Retina (tissue), 1 donor: ENCODE results near the gene CDA.

Experiments used
- DNase-seq: peaks from one replicate; pipeline ENCODE4 v3.0.0-alpha.2; 2016

Gene CDA

GRCh38 chr1:20588634-20589225, at the start of gene CDA:
CDA (plus strand) TSS chr1:20589097; CDS start chr1:20589130, 33 bp downstream.
- no peak for DNase-seq

- no peak for DNase-seq
Measured at GRCh38 chr1:20540281-20540680, 48.6 kb upstream of the CDA start.

DNA sequence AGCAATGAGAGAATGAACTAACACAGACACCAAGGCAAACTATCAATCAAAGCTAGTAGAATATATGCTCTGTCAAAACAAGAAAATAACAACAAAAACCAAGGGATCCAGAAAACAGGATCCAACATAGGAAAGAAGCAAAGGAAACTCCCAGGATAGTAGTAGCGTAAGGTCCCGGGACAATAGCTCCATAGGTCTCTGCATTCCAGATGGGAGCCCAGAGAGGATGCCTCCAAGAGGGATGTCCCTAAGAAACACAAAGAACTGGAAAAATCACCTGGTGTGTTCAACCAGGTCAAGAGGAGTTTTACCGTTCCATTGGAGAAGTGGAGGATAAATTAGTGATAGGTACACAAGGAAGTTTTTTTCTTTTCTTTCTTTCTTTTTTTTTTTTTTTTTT, 42.3 kb upstream of the CDA start:
- no peak for DNase-seq

DNA sequence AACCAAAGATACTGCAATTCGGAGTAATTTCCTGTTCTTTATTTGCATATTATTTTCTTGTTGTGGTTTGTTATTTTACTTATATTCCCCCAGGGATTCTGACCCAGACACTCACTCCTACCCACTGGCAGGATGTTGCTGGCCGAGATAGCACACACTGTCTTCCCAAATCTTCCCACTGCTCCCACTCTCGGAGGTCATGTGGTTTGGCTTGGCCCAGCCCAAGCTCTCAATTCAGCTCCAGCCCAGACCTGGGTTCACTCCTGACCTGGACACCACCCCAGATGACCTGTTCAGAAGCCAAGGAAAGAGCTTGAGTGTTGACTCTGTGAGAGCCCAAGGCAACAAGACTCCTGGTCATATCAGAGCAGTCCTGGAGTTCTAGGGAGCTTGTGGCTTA, 37.7 kb upstream of the CDA start:
- DNase-seq = no peak

- peak; percentile 85 for DNase-seq
Measured at GRCh38 chr1:20551945-20552727, 36.8 kb upstream of the CDA start, which contains the start of gene FAM43B. FAM43B (plus strand) TSS chr1:20552573; CDS start chr1:20552974, 401 bp downstream.

- DNase-seq = peak; percentile 73
Measured at GRCh38 chr1:20552728-20553445, 36.0 kb upstream of the CDA start.

GRCh38 chr1:20555025-20555757, 33.7 kb upstream of the CDA start:
- DNase-seq = no peak

DNA sequence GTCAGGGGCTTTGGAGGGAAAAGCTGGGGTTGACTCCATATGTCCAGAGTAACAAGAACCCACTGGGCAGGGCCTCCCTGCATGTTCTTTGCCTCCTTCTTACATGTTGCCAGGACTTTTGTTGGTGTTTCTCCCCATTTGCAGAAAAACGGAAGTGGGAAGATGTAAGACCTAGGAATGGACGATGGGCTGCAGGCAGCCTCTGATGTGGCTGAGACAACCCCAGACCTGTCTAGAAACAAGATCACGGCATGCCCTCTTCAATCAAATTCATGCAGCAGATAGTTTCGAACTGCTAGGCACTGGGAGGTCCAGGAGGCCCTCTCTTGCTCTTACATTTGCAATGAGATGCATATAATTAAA, 33.2 kb upstream of the CDA start:
- no peak for DNase-seq

DNA sequence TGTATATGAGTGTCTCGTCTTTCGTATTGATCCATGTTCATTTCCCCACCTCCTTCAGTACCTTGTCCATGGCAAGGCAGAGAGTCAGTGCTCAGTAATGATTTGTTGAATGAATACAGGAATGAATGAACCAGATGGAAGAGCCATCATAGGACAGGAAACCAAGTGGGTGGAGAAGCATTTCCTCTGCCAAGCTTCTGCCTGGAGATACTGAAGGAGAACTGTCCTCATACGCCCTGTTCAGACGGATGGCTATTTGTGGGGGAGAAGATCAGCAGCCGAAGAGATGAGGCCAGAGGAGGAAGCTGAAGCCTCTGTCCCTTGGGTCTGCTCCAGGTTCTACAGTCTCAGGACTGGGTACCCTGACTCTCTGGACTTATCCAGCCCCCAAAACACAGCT, 30.7 kb upstream of the CDA start:
- DNase-seq = no peak

DNA sequence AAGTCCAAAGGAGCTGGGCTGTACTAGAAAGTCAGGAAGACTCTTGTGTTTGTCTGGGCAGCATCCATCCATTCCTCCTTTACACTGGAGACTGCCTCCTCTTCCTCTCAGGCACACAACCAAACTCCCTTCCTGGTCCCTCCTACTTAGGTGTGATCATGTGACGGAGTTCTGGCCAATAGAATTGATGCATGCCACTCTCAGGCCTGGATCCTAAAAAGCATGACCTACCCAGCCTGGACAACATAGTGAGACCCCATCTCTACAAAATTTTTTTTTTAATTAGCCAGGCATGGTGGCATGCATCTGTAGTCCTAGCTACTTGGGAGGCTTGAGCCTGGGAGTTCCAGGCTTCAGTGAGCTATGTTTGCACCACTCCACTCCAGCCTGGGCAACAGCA, 27.9 kb upstream of the CDA start:
- no peak for DNase-seq

GRCh38 chr1:20565234-20565633, 23.7 kb upstream of the CDA start:
- DNase-seq = no peak

- DNase-seq = no peak
Measured at GRCh38 chr1:20569523-20570098, 19.3 kb upstream of the CDA start.

DNA sequence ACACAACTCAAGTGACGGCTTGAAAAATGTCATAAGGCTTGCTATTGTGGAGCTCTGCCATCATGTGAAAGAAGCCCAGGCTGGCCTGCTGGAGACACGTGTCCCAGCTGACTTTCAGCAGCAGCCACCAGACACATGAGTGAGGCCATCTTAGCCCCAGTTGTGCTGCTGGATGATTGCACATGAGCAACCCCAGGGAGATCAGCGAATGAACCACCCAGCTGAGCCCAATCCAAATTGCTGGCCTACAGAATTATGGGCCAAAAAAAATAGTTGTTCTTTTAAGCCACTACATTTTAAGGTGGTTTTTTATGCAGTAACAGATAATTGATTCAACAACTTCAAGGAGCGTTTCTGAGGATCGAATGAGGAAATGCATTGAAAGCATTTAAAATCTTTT, 17.5 kb upstream of the CDA start:
- no peak for DNase-seq

DNA sequence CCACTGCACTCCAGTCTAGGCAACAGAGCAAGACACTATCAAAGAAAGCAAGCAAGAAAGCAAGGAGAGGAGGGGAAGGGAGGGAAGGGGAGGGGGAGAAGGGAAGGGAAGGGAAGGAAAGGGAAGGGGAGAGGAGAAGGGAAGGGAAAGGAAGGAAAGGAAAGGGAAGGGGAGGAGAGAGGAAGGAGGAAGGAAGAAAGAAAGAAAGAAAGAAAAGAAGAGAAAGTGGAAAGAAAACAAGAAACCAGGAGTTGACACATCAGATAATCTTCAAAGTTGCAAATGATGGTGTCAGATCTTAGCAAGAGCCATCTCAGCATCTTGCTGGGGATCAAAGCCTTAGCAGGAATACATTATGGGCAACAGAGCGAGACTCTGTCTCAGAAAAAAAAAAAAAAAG, 14.9 kb upstream of the CDA start:
- no peak for DNase-seq

GRCh38 chr1:20574686-20575540, 14.0 kb upstream of the CDA start:
- peak; percentile 39 for DNase-seq

- no peak for DNase-seq
Measured at GRCh38 chr1:20575541-20576336, 13.2 kb upstream of the CDA start.

DNA sequence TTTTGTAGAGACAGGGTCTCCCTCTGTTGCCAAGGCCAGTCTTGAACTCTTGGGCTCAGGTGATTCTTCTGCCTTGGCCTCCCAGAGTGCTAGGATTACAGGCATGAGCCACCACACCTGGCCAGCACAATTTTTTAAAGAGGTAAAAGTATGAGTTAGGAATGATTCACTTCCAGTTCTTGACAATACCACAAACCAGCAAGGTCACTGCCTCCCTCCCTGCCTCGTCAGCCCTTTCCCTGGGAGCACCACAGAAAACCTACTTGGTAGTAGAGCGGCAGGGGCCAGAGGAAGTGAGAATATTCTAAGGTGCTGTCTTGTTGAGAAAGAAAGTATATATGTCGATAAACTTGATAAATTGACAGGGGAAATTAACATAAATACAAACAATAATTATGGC, 10.8 kb upstream of the CDA start:
- DNase-seq = no peak

DNA sequence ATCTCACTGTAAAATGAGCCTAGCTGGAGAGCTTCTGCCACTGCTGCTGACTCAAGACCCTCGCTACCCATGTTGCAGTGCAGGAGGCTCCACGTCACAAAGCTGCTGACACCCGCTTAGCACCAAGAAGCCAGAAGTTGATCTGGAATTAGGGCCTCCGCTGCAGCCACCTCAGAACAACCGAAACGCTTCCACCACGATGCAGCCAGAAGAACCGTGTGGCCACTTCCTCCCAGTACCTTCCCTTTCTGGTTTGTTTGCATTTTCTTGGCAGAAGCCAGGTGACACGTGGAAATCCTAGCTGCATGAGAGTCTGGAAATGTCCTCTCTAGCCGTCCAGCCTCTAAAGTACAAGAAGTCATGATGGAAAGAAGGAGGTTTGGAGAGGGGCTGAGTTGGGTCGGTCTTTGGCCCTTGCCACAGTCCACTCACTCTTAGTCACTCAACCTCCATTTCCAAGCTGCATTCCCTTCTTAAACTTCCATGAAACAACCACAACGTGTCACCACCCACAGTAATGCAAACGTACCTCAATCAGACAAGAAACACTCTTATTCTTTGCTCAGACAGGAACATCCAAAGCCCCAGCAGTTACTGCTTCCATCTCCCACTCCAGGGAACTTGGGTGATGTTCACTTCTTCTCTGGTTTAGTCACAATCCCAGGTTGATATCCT, 10.0 kb upstream of the CDA start:
- no peak for DNase-seq

GRCh38 chr1:20584890-20585289, 4.0 kb upstream of the CDA start:
- no peak for DNase-seq

DNA sequence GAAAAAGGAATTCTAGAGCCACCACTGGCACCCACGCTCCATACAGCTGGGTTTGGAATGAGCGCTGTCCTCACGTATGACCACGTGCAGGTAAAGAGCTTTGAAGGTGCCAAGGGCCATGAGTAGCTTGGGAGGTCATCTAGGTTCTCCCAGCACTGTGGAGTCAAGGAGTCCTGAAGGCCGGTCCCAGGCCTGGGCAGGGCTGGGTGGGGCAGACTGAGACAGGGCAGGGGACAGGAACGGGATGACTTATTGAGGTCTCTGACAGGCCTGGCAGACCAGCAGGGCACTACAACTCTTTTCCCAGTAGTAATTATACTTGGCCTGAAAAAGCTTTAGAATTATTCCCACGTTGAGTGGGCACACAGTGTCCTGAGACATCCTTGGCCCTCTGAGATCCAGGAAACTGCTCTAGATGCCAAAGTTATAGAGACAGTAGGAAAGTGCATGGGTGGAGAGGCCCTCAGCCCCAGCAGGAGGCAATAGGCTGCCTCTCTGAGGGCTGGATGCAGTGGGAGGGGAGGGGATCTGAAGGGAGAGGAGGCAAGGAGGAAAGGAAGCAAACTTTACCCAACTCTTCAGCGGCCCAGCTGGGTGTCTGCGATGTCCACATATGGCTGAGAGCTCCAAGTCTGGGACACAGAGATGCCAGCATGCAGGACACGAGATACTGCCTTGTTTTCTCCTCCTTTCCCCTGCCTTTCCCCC, 1.8 kb upstream of the CDA start:
- DNase-seq = no peak
